Ovary (tissue), 3 donors: ENCODE measurements around the gene SAMD15.

Source experiments
- CTCF ChIP-seq, 3 donors: fragments of 450-650 bp in 2 of 3; fragments of 200-600 bp in 1 of 3; IDR thresholded peaks; one replicate each; pipeline versions ENCODE4 v1.5.1 to v1.8.0; 2016 to 2022; ENCODE audit warnings: antibody characterized with exemption in 3 of 3, mild to moderate bottlenecking in 1 of 3
- POLR2A ChIP-seq: fragments of 450-650 bp; IDR thresholded peaks from one replicate; pipeline ENCODE4 v1.6.1; 2017; ENCODE audit warnings: antibody characterized with exemption, mild to moderate bottlenecking, moderate library complexity
- donor health status: DM: no; HTN: no; CAD: no.

GRCh38 chr14:77406718-77407117 lies 29.5 kb downstream of the SAMD15 start:
- TF ChIP-seq CTCF (IDR thresholded peaks at IDR 0.05) (no peak), POLR2A (no peak)
